ENCODE measurements around the gene SLC25A28.
"Not testable (repeated sequence)": the region's sequence is repeated elsewhere in the genome, so short reads cannot be mapped to it uniquely, and the experiment has no call there.

The SLC25A28 gene

GRCh38 chr10:99628923-99629624, 8.8 kb upstream of the SLC25A28 start:
- Histone ChIP-seq H3K36me3 (no peaks in the 10 kb centered on the region), H3K27ac (no peak overlapping the region), H3K9me3 (no peaks in the 10 kb centered on the region), H3K4me3 (no peak overlapping the region), H4K20me1 (no peaks in the 10 kb centered on the region), H3K27me3 (no peaks in the 10 kb centered on the region), H3K4me1 (no peaks in the 10 kb centered on the region), H3K4me2 (no peak overlapping the region), H3K9ac (no peak overlapping the region)
- TF ChIP-seq Cebpa-rat (IDR thresholded peaks at IDR 0.05), result no peak

DNA sequence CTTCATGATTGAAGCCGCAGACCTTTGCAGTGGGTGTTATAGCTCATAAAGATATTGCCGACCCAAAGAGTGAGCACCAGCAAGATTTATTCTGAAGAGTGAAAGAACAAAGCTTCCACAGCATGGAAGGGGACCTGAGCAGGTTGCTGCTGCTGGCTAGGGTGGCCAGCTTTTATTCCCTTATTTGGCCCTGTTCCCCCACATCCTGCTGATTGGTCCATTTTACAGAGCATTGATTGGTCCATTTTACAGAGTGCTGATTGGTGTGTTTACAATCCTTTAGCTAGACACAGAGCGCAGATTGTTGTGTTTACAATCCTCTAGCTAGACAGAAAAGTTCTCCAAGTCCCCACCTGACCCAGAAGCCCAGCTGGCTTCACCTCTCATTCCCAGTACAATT, 4.9 kb upstream of the SLC25A28 start:
- H3K9ac ChIP-seq, H3K27me3 ChIP-seq, H3K4me3 ChIP-seq, H3K9me3 ChIP-seq, H3K36me3 ChIP-seq, H3K27ac ChIP-seq, H3K4me2 ChIP-seq, H4K20me1 ChIP-seq: not testable (repeated sequence)
- peaks cover 11% of the 10 kb centered on the region for H3K4me1 ChIP-seq

DNA sequence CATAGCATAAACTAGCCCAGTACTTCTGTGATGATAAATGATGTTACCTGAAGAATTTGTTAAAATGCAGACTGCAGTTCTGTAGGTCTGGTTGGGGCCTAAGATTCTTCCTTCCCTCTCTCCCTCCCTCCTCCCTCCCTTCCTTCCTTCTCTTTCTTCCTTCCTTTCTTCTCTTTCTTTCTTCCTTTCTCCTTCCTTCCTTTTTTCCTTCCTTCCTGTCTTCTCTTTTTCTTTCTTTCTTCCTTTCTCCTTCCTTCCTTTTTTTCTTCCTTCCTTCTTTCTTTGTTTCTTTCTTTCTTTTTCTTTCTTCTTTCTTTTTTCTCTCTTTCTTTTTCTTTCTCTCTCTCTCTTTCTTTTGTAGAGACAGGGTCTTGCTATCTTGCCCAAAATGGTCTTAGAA, 3.7 kb upstream of the SLC25A28 start:
- no peak overlapping the region for H3K9ac ChIP-seq
- peaks cover 17% of the 10 kb centered on the region for H3K4me1 ChIP-seq
- H4K20me1 ChIP-seq, result peaks cover 2% of the 10 kb centered on the region; the same call in 1 of the 2 replicates
- H3K4me2 ChIP-seq, result no peak overlapping the region
- TF ChIP-seq Cebpa-rat (IDR thresholded peaks at IDR 0.05), result no peak
- H3K9me3 ChIP-seq, result no peaks in the 10 kb centered on the region
- no peak overlapping the region for H3K4me3 ChIP-seq
- H3K27me3 ChIP-seq, result no peaks in the 10 kb centered on the region
- no peaks in the 10 kb centered on the region for H3K36me3 ChIP-seq
- no peak overlapping the region for H3K27ac ChIP-seq

DNA sequence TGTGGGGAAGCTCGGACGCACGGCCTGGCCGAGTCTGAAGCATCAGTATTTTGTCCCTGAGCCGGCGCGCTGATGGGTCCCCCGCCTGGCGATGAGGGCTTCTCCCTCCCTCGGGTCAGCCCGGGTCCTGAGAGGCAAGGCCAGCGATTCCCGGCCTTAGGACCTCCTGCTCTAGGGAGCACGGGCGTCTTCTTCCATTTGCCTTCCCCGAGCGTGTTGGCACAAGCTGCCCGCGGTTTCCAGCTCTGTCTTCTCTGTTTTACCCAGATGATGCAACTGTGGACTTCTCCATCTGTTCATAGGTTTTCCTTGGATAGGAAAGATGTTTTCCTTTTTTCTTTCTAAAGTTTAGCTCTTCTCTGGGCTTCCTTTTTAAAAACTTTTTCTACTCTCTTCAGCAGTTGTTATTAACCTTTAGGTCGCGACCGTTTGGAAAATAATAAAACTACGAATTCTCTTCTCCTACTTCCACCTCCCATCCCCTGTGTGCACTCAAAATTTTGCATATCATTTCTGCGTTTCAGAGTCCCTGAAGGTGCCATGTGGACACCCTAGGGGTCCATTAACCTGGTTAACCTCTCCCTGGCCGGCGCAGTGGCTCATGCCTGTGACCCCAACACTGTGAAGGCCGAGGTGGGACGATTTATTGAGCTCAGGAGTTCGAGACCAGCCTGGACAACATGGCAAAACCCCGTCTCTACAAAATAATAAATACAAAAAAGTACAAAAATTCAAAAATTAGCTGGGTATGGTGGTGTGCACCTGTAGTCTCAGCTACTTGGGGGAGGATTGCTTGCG, 1.4 kb upstream of the SLC25A28 start:
- H3K36me3 ChIP-seq, result no peaks in the 10 kb centered on the region
- H3K4me2 ChIP-seq, result peak overlapping the region; percentile 81
- H4K20me1 ChIP-seq, result peaks cover 25% of the 10 kb centered on the region
- peak overlapping the region; percentile 90 for H3K4me3 ChIP-seq
- peaks cover 39% of the 10 kb centered on the region for H3K4me1 ChIP-seq
- H3K9ac ChIP-seq, result peak overlapping the region; percentile 90
- peak overlapping the region; percentile 94 for H3K27ac ChIP-seq
- H3K9me3 ChIP-seq, result no peaks in the 10 kb centered on the region
- TF ChIP-seq Cebpa-rat (IDR thresholded peaks at IDR 0.05), result no peak
- no peaks in the 10 kb centered on the region for H3K27me3 ChIP-seq

- H3K9me3 ChIP-seq, result no peaks in the 10 kb centered on the region
These were observed 643 bp upstream of the SLC25A28 start for GRCh38 chr10:99620711-99621453.

GRCh38 chr10:99619090-99619800, 994 bp downstream of the SLC25A28 start:
- H3K27ac ChIP-seq, result peak overlapping the region; percentile 80
- H3K9me3 ChIP-seq, result no peaks in the 10 kb centered on the region
- H3K27me3 ChIP-seq, result no peaks in the 10 kb centered on the region
- TF ChIP-seq Cebpa-rat (IDR thresholded peaks at IDR 0.05), result no peak
- peaks cover 15% of the 10 kb centered on the region for H3K36me3 ChIP-seq
- peak overlapping the region; percentile 90 for H3K4me3 ChIP-seq
- H3K4me2 ChIP-seq, result peak overlapping the region; percentile 93
- peaks cover 46% of the 10 kb centered on the region for H4K20me1 ChIP-seq
- H3K9ac ChIP-seq, result peak overlapping the region; percentile 88
- peaks cover 39% of the 10 kb centered on the region for H3K4me1 ChIP-seq

More at GRCh38 chr10:99620711-99621453, 643 bp upstream of the SLC25A28 start:
- H3K36me3 ChIP-seq, result peaks cover 3% of the 10 kb centered on the region; the same call in 1 of the 2 replicates
- no peaks in the 10 kb centered on the region for H3K27me3 ChIP-seq
- H3K27ac ChIP-seq, result peak overlapping the region; percentile 94
- H3K9ac ChIP-seq, result peak overlapping the region; percentile 90
- peak overlapping the region; percentile 81 for H3K4me2 ChIP-seq
- TF ChIP-seq Cebpa-rat (IDR thresholded peaks at IDR 0.05), result peak; percentile 59; the same call in 1 of the 2 replicates
- peak overlapping the region; percentile 90 for H3K4me3 ChIP-seq
- H4K20me1 ChIP-seq, result peaks cover 30% of the 10 kb centered on the region
- peaks cover 39% of the 10 kb centered on the region for H3K4me1 ChIP-seq

GRCh38 chr10:99617696-99618095, 2.5 kb downstream of the SLC25A28 start:
- TF ChIP-seq Cebpa-rat (IDR thresholded peaks at IDR 0.05), result no peak
- H3K4me1 ChIP-seq, result peaks cover 39% of the 10 kb centered on the region
- H3K36me3 ChIP-seq, result peaks cover 30% of the 10 kb centered on the region
- 0 out of 2 replicates have a peak overlapping the region, but pooled peaks have one; percentile 90 for H3K4me3 ChIP-seq
- no peak overlapping the region for H3K27ac ChIP-seq
- peaks cover 62% of the 10 kb centered on the region for H4K20me1 ChIP-seq
- peak overlapping the region; percentile 93 for H3K4me2 ChIP-seq
- H3K9ac ChIP-seq, result no peak overlapping the region
- H3K9me3 ChIP-seq, result no peaks in the 10 kb centered on the region
- no peaks in the 10 kb centered on the region for H3K27me3 ChIP-seq

- Histone ChIP-seq H3K27ac (no peak overlapping the region), H3K4me2 (no peak overlapping the region), H3K4me1 (peaks cover 27% of the 10 kb centered on the region), H3K4me3 (no peak overlapping the region), H4K20me1 (peaks cover 66% of the 10 kb centered on the region), H3K9me3 (no peaks in the 10 kb centered on the region), H3K27me3 (no peaks in the 10 kb centered on the region), H3K9ac (no peak overlapping the region), H3K36me3 (peaks cover 50% of the 10 kb centered on the region)
- TF ChIP-seq Cebpa-rat (IDR thresholded peaks at IDR 0.05), result no peak
These were observed 4.8 kb downstream of the SLC25A28 start for GRCh38 chr10:99615426-99615825.

DNA sequence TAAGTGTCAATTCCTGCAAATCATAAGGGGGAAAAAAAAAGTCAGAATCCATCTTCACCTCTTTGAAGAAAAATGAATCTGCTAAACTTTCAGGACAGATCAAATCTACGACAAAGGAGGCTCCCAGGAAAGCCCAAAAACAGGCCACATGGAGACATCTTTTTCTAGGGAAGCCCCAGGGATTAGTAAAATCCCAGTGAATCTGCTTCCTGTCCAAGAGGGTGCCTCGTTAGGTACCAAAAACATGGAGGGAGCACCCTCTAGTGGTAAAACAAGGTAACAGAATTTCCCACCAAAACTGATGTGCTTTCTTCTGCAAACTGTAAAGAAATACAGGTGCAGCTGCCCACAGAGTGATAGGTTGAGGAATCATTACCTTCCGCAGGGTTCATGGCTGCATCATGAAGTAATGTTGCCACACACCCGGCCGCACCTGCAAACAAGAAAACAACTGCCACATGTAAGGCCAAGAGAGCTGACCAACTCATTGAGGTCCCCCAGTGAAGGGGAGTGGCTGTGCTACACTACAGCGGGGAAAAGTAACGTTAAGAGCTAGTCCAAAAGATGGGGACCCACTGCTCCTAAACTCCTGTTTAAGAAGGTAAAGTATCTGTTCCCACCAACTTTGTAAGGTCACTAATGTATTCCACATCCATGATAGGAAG, 7.9 kb downstream of the SLC25A28 start:
- Histone ChIP-seq H3K9ac (no peak overlapping the region), H3K27ac (no peak overlapping the region), H4K20me1 (peaks cover 47% of the 10 kb centered on the region), H3K36me3 (peaks cover 71% of the 10 kb centered on the region), H3K4me1 (peaks cover 5% of the 10 kb centered on the region), H3K27me3 (no peaks in the 10 kb centered on the region), H3K4me3 (no peak overlapping the region), H3K9me3 (no peaks in the 10 kb centered on the region), H3K4me2 (no peak overlapping the region)
- TF ChIP-seq Cebpa-rat (IDR thresholded peaks at IDR 0.05), result no peak
